ENCODE results near the gene HGD.
"Not testable (repeated sequence)": the region's sequence is repeated elsewhere in the genome, so short reads cannot be mapped to it uniquely, and the experiment has no call there.

The HGD gene

GRCh38 chr3:120637851-120638559 lies 44.0 kb downstream of the HGD start:
- no peak for DNase-seq

- DNase-seq: no peak
These were observed 45.1 kb downstream of the HGD start for GRCh38 chr3:120636795-120637401.

- no peak for DNase-seq
These were observed 47.5 kb downstream of the HGD start for GRCh38 chr3:120634539-120634938.

- DNase-seq: no peak
These were observed 56.9 kb downstream of the HGD start for GRCh38 chr3:120625159-120625586.

GRCh38 chr3:120623727-120624093 lies 58.3 kb downstream of the HGD start:
- no peak for DNase-seq

GRCh38 chr3:120622870-120623726 lies 58.9 kb downstream of the HGD start:
- DNase-seq: peak; percentile 13

- no peak for DNase-seq
These were observed 59.6 kb downstream of the HGD start for GRCh38 chr3:120622457-120622856.

- DNase-seq: not testable (repeated sequence)
These were observed 65.3 kb downstream of the HGD start for GRCh38 chr3:120616745-120617144.

GRCh38 chr3:120615847-120616609 lies 66.0 kb downstream of the HGD start:
- peak; percentile 67 for DNase-seq

GRCh38 chr3:120614765-120615164 lies 67.3 kb downstream of the HGD start:
- DNase-seq: no peak

- DNase-seq: no peak
These were observed 73.5 kb downstream of the HGD start for GRCh38 chr3:120608506-120608905.

GRCh38 chr3:120604784-120605183 lies 77.3 kb downstream of the HGD start:
- no peak for DNase-seq

- no peak for DNase-seq
These were observed 77.7 kb downstream of the HGD start for GRCh38 chr3:120604382-120604781.

GRCh38 chr3:120602682-120603081 lies 79.4 kb downstream of the HGD start:
- no peak for DNase-seq

GRCh38 chr3:120601554-120601953 lies 80.5 kb downstream of the HGD start:
- no peak for DNase-seq

GRCh38 chr3:120599211-120599610 lies 82.8 kb downstream of the HGD start:
- DNase-seq: no peak

GRCh38 chr3:120597445-120598049 lies 84.5 kb downstream of the HGD start:
- no peak for DNase-seq

- no peak for DNase-seq
These were observed 85.2 kb downstream of the HGD start for GRCh38 chr3:120596853-120597223.

GRCh38 chr3:120596116-120596852 lies 85.8 kb downstream of the HGD start, which contains the start of gene NDUFB4:
Gene NDUFB4, plus strand, starts transcription at chr3:120596336. Its CDS starts 24 bp downstream, at chr3:120596360.
- peak; percentile 99 for DNase-seq

GRCh38 chr3:120595788-120596115 lies 86.3 kb downstream of the HGD start:
- no peak for DNase-seq

GRCh38 chr3:120587332-120587975 lies 94.6 kb downstream of the HGD start:
- DNase-seq: no peak

Data from fibroblast of skin of back (primary cell).